ENCODE measurements around the gene AKAP6. TPM values are rescaled to one million over a fixed set of nuclear protein-coding genes. Genes with fewer than 3 reads are reported as not detected.

The AKAP6 gene
- total and polyA plus RNA-seq, 2 of the 8 experiments (the other 6 are each of a cell fraction or from before 2014, with no cell fraction given), result 0.09 to 0.89 TPM

DNA sequence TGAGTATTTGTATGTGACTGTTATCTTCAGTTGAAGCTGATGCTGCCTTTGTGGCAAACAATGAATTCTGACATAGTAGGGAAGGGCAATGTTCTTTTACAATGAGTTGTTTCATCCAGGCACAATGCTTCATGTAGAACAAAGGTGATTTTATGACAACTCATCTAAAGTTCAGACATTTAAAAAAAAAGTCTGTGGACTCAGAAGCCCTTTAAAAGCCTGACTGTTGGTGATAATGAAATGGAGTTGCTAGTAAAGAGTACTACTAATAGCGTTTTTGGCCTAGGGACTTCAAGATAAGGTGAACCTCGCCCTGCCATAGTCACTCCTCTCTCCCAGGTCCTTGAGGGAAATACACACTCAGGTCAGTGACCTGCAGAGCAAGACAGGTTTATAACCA lies 105.1 kb downstream of the AKAP6 start (continued):
- TF ChIP-seq, protein P1, sequence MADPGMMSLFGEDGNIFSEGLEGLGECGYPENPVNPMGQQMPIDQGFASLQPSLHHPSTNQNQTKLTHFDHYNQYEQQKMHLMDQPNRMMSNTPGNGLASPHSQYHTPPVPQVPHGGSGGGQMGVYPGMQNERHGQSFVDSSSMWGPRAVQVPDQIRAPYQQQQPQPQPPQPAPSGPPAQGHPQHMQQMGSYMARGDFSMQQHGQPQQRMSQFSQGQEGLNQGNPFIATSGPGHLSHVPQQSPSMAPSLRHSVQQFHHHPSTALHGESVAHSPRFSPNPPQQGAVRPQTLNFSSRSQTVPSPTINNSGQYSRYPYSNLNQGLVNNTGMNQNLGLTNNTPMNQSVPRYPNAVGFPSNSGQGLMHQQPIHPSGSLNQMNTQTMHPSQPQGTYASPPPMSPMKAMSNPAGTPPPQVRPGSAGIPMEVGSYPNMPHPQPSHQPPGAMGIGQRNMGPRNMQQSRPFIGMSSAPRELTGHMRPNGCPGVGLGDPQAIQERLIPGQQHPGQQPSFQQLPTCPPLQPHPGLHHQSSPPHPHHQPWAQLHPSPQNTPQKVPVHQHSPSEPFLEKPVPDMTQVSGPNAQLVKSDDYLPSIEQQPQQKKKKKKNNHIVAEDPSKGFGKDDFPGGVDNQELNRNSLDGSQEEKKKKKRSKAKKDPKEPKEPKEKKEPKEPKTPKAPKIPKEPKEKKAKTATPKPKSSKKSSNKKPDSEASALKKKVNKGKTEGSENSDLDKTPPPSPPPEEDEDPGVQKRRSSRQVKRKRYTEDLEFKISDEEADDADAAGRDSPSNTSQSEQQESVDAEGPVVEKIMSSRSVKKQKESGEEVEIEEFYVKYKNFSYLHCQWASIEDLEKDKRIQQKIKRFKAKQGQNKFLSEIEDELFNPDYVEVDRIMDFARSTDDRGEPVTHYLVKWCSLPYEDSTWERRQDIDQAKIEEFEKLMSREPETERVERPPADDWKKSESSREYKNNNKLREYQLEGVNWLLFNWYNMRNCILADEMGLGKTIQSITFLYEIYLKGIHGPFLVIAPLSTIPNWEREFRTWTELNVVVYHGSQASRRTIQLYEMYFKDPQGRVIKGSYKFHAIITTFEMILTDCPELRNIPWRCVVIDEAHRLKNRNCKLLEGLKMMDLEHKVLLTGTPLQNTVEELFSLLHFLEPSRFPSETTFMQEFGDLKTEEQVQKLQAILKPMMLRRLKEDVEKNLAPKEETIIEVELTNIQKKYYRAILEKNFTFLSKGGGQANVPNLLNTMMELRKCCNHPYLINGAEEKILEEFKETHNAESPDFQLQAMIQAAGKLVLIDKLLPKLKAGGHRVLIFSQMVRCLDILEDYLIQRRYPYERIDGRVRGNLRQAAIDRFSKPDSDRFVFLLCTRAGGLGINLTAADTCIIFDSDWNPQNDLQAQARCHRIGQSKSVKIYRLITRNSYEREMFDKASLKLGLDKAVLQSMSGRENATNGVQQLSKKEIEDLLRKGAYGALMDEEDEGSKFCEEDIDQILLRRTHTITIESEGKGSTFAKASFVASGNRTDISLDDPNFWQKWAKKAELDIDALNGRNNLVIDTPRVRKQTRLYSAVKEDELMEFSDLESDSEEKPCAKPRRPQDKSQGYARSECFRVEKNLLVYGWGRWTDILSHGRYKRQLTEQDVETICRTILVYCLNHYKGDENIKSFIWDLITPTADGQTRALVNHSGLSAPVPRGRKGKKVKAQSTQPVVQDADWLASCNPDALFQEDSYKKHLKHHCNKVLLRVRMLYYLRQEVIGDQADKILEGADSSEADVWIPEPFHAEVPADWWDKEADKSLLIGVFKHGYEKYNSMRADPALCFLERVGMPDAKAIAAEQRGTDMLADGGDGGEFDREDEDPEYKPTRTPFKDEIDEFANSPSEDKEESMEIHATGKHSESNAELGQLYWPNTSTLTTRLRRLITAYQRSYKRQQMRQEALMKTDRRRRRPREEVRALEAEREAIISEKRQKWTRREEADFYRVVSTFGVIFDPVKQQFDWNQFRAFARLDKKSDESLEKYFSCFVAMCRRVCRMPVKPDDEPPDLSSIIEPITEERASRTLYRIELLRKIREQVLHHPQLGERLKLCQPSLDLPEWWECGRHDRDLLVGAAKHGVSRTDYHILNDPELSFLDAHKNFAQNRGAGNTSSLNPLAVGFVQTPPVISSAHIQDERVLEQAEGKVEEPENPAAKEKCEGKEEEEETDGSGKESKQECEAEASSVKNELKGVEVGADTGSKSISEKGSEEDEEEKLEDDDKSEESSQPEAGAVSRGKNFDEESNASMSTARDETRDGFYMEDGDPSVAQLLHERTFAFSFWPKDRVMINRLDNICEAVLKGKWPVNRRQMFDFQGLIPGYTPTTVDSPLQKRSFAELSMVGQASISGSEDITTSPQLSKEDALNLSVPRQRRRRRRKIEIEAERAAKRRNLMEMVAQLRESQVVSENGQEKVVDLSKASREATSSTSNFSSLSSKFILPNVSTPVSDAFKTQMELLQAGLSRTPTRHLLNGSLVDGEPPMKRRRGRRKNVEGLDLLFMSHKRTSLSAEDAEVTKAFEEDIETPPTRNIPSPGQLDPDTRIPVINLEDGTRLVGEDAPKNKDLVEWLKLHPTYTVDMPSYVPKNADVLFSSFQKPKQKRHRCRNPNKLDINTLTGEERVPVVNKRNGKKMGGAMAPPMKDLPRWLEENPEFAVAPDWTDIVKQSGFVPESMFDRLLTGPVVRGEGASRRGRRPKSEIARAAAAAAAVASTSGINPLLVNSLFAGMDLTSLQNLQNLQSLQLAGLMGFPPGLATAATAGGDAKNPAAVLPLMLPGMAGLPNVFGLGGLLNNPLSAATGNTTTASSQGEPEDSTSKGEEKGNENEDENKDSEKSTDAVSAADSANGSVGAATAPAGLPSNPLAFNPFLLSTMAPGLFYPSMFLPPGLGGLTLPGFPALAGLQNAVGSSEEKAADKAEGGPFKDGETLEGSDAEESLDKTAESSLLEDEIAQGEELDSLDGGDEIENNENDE (IDR thresholded peaks at IDR 0.05; ENCODE audit: insufficient replicate concordance, low read length), result no peak
- TF ChIP-seq KDM5A (IDR thresholded peaks at IDR 0.05; ENCODE audit: low read length), result no peak
